Gastrocnemius medialis (tissue), 4 donors: ENCODE results near the gene SLC2A5. TPM values are rescaled to one million over a fixed set of nuclear protein-coding genes. Genes with fewer than 3 reads are reported as not detected.
"Not testable (repeated sequence)": the region's sequence is repeated elsewhere in the genome, so short reads cannot be mapped to it uniquely, and the experiment has no call there.

Experiments used
- ATAC-seq, 2 donors: fragments of 150-250 bp; one replicate each; pipeline ENCODE4 v1.9.1; 2016
- DNase-seq, 2 donors: peaks; one replicate each; pipeline ENCODE4 v3.0.0-alpha.2; 2019
- H3K27ac ChIP-seq, 4 donors: fragments of 200-600 bp; sonication (generic); 1 replicate in 1 of 4; 2 replicates in 3 of 4; pipeline ENCODE4 v1.5.1; 2016 to 2018; ENCODE audit warnings: mild to moderate bottlenecking in 2 of 4, moderate library complexity in 1 of 4
- H3K27me3 ChIP-seq, 3 donors: fragments of 200-600 bp; sonication (generic) in 2 of 3; 1 replicate in 1 of 3; 2 replicates in 2 of 3; pipeline versions ENCODE4 v1.5.1 to v1.6.0; 2016 to 2019; ENCODE audit warnings: mild to moderate bottlenecking in 1 of 3, moderate library complexity in 1 of 3
- H3K36me3 ChIP-seq, 2 donors: fragments of 200-600 bp; sonication (generic) in 1 of 2; one replicate each; pipeline ENCODE4 v1.5.1; 2017 to 2018
- H3K4me1 ChIP-seq, 2 donors: fragments of 200-600 bp; sonication (generic) in 1 of 2; one replicate each; pipeline ENCODE4 v1.5.1; 2016 to 2017; ENCODE audit warnings: mild to moderate bottlenecking in 2 of 2
- H3K4me3 ChIP-seq, 4 donors: fragments of 200-600 bp; sonication (generic) in 3 of 4; 1 replicate in 1 of 4; 2 replicates in 3 of 4; pipeline ENCODE4 v1.5.1; 2016 to 2019; ENCODE audit warnings: mild to moderate bottlenecking in 2 of 4
- H3K9me3 ChIP-seq, 3 donors: fragments of 200-600 bp; sonication (generic) in 2 of 3; 1 replicate in 1 of 3; 2 replicates in 2 of 3; pipeline ENCODE4 v1.5.1; 2016 to 2019
- CTCF ChIP-seq, 5 experiments: fragments of 450-650 bp in 3 of 5; fragments of 200-600 bp in 2 of 5; sonication (generic) in 2 of 5; IDR thresholded peaks in 4 of 5; conservative IDR thresholded peaks in 1 of 5; 1 replicate in 4 of 5; 2 replicates in 1 of 5; pipeline ENCODE4 v1.5.1; 2016 to 2019; ENCODE audit warnings: antibody characterized with exemption in 5 of 5, mild to moderate bottlenecking in 3 of 5, moderate library complexity in 3 of 5
- POLR2A ChIP-seq, 2 donors: fragments of 450-650 bp; IDR thresholded peaks; one replicate each; pipeline ENCODE4 v1.6.1; 2017; ENCODE audit warnings: antibody characterized with exemption in 2 of 2, mild to moderate bottlenecking in 2 of 2, moderate library complexity in 2 of 2
- in situ Hi-C, 4 donors: fragments of 200-750 bp; cut with MboI; loops; one replicate each; pipeline versions ENCODE4 v1.15.0 to v1.8.0; 2017; ENCODE audit warnings: low sequenced_read_pairs in 4 of 4
- intact Hi-C: fragments of 100-400 bp; cut with DNase I; formaldehyde crosslinking; loops from one replicate; pipeline ENCODE4 v1.15.1; 2023; ENCODE audit warnings: low total_unique reads
- total RNA-seq, 4 donors: library from RNA; depleted of rRNA; stranded (reverse); fragments of >200 nt; gene quantifications; one replicate each; pipeline versions ENCODE4 v1.1.0 to v1.2.3, GENCODE V29; 2016

Gene SLC2A5
- total RNA-seq, 4 donors from 2014 or later, result 11.2 to 34.5 (median 22.8) TPM

- Histone ChIP-seq H3K4me3 (no peak overlapping the region), H3K9me3 (no peaks in the 10 kb centered on the region), H3K27me3 (no peaks in the 10 kb centered on the region), H3K27ac (no peak overlapping the region), H3K36me3 (peaks cover 0 to 24% of the 10 kb centered on the region in 2 donors), H3K4me1 (peaks cover 15 to 16% of the 10 kb centered on the region in 2 donors)
- in situ Hi-C loops (loop anchor here in 2 of 4 donors (10.0 kb wide), 3 partner anchors 86 to 166 kb away; no protein-coding TSS in a partner anchor), intact Hi-C loops (loop anchor here (5.0 kb wide), 1 partner anchor 88 kb away; no protein-coding TSS in a partner anchor)
- TF ChIP-seq CTCF (IDR thresholded peaks at IDR 0.05 in 4 of 5, conservative IDR thresholded peaks at IDR 0.05 in 1 of 5), result no peak
- TF ChIP-seq POLR2A (IDR thresholded peaks at IDR 0.05), result no peak
- ATAC-seq (no peak), DNase-seq (no peak)
Measured at GRCh38 chr1:9100471-9101043, 31.1 kb upstream of the SLC2A5 start.

GRCh38 chr1:9099555-9099954, 30.1 kb upstream of the SLC2A5 start:
- peaks cover 15 to 16% of the 10 kb centered on the region in 2 donors for H3K4me1 ChIP-seq
- no peak for DNase-seq
- intact Hi-C loops (loop anchor here (5.0 to 10.0 kb wide), 2 partner anchors 53 to 185 kb away; no protein-coding TSS in a partner anchor), in situ Hi-C loops (no loop called here)
- no peak for TF ChIP-seq POLR2A (IDR thresholded peaks at IDR 0.05)
- no peak for TF ChIP-seq CTCF (IDR thresholded peaks at IDR 0.05 in 4 of 5, conservative IDR thresholded peaks at IDR 0.05 in 1 of 5)
- H3K36me3 ChIP-seq, result peaks cover 0 to 22% of the 10 kb centered on the region in 2 donors
- H3K27me3 ChIP-seq, result no peaks in the 10 kb centered on the region
- no peaks in the 10 kb centered on the region for H3K9me3 ChIP-seq
- H3K4me3 ChIP-seq, result no peak overlapping the region
- H3K27ac ChIP-seq, result no peak overlapping the region
- no peak for ATAC-seq

GRCh38 chr1:9097947-9098705, 28.7 kb upstream of the SLC2A5 start:
- Histone ChIP-seq H3K36me3 (peaks cover 0 to 8% of the 10 kb centered on the region in 2 donors), H3K4me3 (no peak overlapping the region), H3K27me3 (no peaks in the 10 kb centered on the region), H3K27ac (no peak overlapping the region), H3K9me3 (no peaks in the 10 kb centered on the region), H3K4me1 (peaks cover 15 to 16% of the 10 kb centered on the region in 2 donors)
- no peak for DNase-seq
- ATAC-seq, result no peak
- in situ Hi-C loops, result no loop called here
- no peak for TF ChIP-seq CTCF (IDR thresholded peaks at IDR 0.05 in 4 of 5, conservative IDR thresholded peaks at IDR 0.05 in 1 of 5)
- no peak for TF ChIP-seq POLR2A (IDR thresholded peaks at IDR 0.05)
- intact Hi-C loops, result loop anchor here (5.0 to 10.0 kb wide), 2 partner anchors 54 to 183 kb away; no protein-coding TSS in a partner anchor

- DNase-seq, result no peak
- Histone ChIP-seq H3K4me1 (peaks cover 11 to 13% of the 10 kb centered on the region in 2 donors), H3K27ac (no peak overlapping the region), H3K4me3 (no peak overlapping the region), H3K36me3 (no peaks in the 10 kb centered on the region), H3K27me3 (no peaks in the 10 kb centered on the region), H3K9me3 (no peaks in the 10 kb centered on the region)
- in situ Hi-C loops, result no loop called here
- no peak for ATAC-seq
- TF ChIP-seq POLR2A (IDR thresholded peaks at IDR 0.05) (no peak), CTCF (IDR thresholded peaks at IDR 0.05 in 4 of 5, conservative IDR thresholded peaks at IDR 0.05 in 1 of 5) (no peak)
- intact Hi-C loops, result loop anchor here (5.0 to 10.0 kb wide), 2 partner anchors 56 to 181 kb away; no protein-coding TSS in a partner anchor
Measured at GRCh38 chr1:9095818-9096217, 26.4 kb upstream of the SLC2A5 start.

- in situ Hi-C loops, ATAC-seq: not testable (repeated sequence)
- intact Hi-C loops, result loop anchor here (10.0 kb wide), 1 partner anchor 179 kb away; no protein-coding TSS in a partner anchor
Measured at GRCh38 chr1:9093996-9094595, 24.7 kb upstream of the SLC2A5 start.

More at GRCh38 chr1:9093996-9094595, 24.7 kb upstream of the SLC2A5 start:
- not testable (repeated sequence) for H3K36me3 ChIP-seq, H3K4me1 ChIP-seq, DNase-seq, H3K9me3 ChIP-seq, H3K27ac ChIP-seq, H3K4me3 ChIP-seq, H3K27me3 ChIP-seq
